ENCODE measurements around the gene SLC25A13.
A peak's percentile ranks its signal among the peaks of the same experiment; 100 is the strongest.
"Not testable (repeated sequence)": the region's sequence is repeated elsewhere in the genome, so short reads cannot be mapped to it uniquely, and the experiment has no call there.

SLC25A13 gene, protein sequence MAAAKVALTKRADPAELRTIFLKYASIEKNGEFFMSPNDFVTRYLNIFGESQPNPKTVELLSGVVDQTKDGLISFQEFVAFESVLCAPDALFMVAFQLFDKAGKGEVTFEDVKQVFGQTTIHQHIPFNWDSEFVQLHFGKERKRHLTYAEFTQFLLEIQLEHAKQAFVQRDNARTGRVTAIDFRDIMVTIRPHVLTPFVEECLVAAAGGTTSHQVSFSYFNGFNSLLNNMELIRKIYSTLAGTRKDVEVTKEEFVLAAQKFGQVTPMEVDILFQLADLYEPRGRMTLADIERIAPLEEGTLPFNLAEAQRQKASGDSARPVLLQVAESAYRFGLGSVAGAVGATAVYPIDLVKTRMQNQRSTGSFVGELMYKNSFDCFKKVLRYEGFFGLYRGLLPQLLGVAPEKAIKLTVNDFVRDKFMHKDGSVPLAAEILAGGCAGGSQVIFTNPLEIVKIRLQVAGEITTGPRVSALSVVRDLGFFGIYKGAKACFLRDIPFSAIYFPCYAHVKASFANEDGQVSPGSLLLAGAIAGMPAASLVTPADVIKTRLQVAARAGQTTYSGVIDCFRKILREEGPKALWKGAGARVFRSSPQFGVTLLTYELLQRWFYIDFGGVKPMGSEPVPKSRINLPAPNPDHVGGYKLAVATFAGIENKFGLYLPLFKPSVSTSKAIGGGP

DNA sequence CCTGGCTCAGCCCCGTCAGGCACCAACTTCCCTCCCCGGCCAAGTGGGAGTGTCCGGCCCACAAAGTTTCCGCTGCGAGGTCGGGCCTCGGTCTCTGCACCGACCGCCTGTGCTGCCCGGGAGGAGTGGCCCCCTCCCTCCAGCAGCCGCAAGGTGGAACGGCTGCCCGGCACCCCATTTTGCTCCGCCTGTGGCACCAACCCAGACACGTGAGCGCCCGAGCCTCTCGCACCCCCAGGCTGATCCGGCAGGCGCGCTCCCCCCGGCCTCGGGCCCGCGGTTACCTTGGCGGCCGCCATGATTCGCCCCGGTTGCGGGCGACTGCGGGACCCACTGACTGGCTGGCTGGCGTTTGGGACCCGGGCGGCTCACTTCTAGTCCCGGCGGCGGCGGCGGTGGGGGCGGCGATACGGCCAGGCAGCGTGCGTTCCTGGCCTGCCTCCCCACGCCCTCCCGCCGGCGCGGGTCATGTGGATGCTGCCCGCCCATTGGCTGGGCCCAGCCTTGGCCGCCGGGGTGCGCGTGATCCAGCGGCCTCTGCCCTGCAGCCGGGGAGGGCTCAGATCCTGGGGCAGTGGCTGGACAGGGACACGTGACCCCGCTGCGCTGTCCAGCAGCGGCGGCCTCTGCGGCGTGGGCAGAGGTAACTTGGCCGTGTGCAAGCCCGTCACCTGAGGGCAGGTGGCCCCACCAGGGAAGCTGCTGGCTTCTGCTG lies at the start of gene SLC25A13:
TSS of gene SLC25A13 (minus strand) at position 441 of the 715 bp plus-strand sequence. CDS start at position 299, 142 bp downstream.
- TF ChIP-seq, protein P1, sequence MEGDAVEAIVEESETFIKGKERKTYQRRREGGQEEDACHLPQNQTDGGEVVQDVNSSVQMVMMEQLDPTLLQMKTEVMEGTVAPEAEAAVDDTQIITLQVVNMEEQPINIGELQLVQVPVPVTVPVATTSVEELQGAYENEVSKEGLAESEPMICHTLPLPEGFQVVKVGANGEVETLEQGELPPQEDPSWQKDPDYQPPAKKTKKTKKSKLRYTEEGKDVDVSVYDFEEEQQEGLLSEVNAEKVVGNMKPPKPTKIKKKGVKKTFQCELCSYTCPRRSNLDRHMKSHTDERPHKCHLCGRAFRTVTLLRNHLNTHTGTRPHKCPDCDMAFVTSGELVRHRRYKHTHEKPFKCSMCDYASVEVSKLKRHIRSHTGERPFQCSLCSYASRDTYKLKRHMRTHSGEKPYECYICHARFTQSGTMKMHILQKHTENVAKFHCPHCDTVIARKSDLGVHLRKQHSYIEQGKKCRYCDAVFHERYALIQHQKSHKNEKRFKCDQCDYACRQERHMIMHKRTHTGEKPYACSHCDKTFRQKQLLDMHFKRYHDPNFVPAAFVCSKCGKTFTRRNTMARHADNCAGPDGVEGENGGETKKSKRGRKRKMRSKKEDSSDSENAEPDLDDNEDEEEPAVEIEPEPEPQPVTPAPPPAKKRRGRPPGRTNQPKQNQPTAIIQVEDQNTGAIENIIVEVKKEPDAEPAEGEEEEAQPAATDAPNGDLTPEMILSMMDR (IDR thresholded peaks at IDR 0.05; ENCODE audit: low read depth, low read length), result no peak
- H3K4me3 ChIP-seq (ENCODE audit: low read depth, low read length), result peak within 1 kb of the TSS; percentile 81

DNA sequence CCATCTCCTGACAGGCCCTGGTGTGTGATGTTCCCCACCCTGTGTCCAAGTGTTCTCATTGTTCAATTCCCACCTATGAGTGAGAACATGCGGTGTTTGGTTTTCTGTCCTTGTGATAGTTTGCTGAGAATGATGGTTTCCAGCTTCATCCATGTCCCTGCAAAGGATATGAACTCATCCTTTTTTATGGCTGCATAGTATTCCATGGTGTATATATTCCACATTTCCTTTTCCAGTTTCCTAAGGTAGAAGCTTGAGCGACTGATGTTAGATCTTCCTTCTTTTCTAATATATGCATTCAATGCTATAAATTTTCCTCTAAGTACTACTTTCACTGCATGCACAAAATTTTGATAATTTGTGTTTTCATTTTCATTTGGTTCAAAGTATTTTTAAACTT lies 44.0 kb upstream of the SLC25A13 start:
- not testable (repeated sequence) for H3K4me3 ChIP-seq (ENCODE audit: low read depth, low read length)

DNA sequence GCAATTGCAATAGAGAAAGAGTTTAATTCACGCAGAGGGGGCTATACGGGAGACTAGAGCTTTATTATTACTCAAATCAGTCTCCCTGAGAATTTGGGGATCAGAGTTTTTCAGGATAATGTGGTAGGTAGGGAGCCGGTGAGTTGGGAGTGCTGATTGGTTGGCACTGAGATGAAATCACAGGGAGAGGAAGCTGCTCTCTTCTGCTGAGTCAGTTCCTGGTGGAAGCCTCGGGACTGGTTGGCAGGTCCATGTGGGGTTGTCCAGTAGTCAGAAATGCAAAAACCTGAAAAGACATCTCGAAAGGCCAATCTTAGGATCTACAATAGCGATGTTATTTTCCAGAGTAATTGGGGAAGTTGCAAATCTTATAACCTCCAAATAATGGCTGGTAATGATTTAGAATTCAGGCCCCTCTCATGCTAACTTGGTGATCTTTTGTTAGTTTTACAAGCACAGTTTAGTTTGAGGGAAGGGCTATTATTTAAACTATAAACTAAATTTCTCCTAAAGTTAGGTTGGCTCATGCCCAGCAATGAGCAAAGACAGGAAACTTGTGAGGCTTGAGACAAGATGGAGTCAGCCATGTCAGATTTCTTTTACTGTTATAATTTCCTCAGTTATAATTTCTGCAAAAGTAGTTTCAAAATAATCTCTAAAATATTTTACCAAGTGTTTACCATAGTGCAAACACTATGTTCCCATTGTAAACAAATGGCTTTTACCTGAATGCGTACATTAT lies 39.4 kb upstream of the SLC25A13 start:
- no peak overlapping the region for H3K4me3 ChIP-seq (ENCODE audit: low read depth, low read length)
- TF ChIP-seq, protein P1 (IDR thresholded peaks at IDR 0.05; ENCODE audit: low read depth, low read length), result no peak

DNA sequence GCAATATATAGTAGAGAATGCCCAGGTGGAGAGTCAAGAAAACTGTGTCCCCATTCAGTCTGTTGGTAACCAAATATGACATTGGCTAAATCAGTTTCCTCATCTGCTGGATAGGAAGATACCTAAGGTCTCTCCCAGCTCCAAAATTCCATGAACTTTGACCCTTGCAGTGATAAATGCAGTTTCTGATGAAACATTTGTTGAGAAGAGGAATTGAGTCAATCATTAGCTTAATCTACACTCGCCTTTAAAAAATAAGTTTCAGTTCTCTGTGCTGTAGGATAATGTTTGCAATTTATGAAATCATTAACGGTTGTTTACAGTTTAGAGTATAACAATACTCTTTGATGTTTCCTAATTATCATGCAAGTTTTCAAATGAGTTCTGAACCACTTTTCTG lies 38.0 kb upstream of the SLC25A13 start:
- TF ChIP-seq, protein P1 (IDR thresholded peaks at IDR 0.05; ENCODE audit: low read depth, low read length), result no peak
- no peak overlapping the region for H3K4me3 ChIP-seq (ENCODE audit: low read depth, low read length)

DNA sequence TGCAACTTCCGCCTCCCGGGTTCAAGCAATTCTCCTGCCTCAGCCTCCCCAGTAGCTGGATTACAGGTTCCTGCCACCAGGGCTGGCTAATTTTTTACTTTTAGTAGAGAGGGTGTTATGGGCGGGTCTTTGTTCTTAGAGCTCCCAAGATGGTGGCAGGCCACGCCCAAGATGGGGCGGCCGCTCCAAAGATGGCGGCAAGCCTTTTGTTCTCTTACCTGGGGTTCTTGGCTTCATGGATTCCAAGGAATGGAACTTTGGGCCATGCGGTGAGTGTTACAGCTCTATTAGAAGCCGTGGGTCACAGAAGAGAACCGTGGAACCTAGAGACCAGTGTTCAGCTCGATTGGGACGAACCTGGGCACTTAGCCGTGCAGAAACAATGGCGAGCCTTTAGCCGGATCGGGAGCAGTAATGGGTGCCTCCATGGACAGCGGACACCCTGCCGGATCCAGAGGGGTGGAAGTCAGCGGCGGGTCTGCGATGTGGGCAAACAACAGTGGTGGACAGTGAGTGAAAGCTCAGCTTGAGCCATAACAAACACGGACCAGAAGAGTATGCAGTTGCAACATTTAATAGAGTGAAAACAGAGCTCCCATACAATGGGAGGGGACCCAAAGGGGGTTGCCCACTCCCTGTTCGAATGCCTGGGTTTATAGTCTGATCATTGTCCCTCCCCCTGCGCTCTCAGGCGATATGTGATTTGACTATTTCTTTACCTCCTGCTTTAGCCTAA lies 36.5 kb upstream of the SLC25A13 start:
- not testable (repeated sequence) for H3K4me3 ChIP-seq (ENCODE audit: low read depth, low read length)

DNA sequence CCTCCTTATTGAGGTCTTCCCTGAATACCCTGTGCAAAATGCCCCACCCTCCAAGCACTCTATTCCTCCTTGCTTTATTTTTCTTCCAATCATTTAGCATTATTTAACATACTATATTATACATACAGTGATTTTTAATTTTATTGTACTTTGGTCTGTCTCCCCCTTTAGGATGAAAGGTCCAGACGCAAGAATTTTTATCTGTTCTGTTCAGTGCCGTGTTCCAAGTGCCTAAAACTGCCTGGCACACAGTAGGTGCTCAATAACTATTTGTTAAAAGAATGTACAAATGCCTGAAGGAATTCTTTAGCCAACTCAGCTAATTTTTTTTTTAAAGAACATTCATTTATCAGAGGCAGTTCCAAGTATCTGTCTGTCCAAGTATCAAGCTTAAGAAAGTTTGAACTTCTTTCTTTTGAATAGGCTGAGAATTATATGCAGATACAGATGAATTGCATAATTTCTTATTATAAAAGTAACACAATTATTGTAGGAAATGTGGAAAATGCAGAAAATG lies 34.1 kb upstream of the SLC25A13 start:
- no peak overlapping the region for H3K4me3 ChIP-seq (ENCODE audit: low read depth, low read length)
- TF ChIP-seq, protein P1 (IDR thresholded peaks at IDR 0.05; ENCODE audit: low read depth, low read length), result no peak

DNA sequence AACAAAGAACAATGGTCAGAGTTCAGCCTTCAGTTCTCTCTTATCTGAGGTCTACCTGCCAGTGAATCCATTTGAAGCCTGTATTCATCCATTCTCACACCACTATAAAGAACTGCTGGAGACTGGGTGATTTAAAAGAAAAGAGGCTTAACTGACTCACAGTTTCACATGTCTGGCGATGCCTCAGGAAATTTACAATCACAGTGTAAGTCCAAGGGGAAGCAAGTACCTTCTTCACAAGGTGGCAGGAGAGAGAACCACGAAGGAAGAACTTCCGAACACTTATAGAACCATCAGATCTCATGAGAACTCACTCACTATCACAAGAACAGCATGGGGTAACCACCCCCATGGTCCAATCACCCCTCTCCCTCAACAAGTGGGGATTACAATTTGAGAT lies 33.0 kb upstream of the SLC25A13 start:
- H3K4me3 ChIP-seq (ENCODE audit: low read depth, low read length), result no peak overlapping the region
- TF ChIP-seq, protein P1 (IDR thresholded peaks at IDR 0.05; ENCODE audit: low read depth, low read length), result no peak
